ENCODE data around the gene PSMG4. TPM values are rescaled to one million over a fixed set of nuclear protein-coding genes. Genes with fewer than 3 reads are reported as not detected.

The PSMG4 gene
- total and polyA plus RNA-seq, 5 experiments from 2014 or later, result 39.2 to 69.4 (median 66.4) TPM

DNA sequence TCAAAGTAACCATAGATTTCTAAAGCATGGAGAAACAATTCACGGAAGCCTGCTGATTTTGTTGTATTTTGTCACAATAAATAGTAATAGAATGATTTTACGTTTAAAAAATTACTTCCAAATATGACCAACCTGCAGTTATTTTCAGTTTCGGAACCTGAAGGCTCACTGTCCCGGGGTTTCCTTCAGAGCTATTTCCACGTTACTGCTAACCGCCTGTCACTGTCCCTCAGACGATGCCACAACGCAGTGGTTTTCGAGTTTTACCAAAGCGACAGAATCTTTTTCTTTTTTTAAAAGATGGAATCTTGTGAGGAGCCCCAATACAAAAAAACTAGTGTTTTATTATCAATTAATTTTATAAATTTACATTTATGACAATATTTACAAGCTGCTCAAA, 40.5 kb downstream of the PSMG4 start:
- Mint-ChIP-seq H3K36me3 (peaks cover 0 to 6% (median 3%) of the 10 kb centered on the region in 3 donors), H3K27ac (no peak overlapping the region), H3K27me3 (peaks cover 0 to 12% (median 0%) of the 10 kb centered on the region in 5 donors), H3K4me1 (peaks cover 0 to 3% (median 0%) of the 10 kb centered on the region in 4 donors), H3K9me3 (peaks cover 0 to 5% (median 0%) of the 10 kb centered on the region in 9 donors), H3K4me3 (no peak overlapping the region)
- DNase-seq (no peak), ATAC-seq (no peak)
- POLR2A ChIA-PET, result no interaction called here

DNA sequence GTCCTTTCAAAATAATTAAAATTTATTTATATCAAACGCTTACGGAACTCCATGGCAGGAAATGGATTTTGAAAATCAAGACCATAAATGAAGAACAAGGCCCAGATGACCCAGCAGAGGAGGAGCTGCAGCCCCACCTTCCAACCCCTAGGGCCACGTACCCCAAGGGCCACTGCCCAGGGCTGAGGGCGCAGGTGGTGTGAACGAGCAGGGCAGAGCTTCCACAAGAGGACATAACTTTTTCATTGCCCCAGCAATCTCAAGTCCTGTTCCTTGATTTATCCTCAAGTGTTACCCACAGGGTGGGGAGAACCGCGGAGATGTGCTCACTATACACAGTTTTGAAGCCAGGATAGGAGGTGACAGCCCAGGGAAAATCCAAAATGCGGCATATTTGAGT, 42.8 kb downstream of the PSMG4 start:
- peaks cover 0 to 5% (median 0%) of the 10 kb centered on the region in 9 donors for H3K9me3 Mint-ChIP-seq
- ATAC-seq (no peak), DNase-seq (no peak)
- POLR2A ChIA-PET, result no interaction called here
- H3K4me3 Mint-ChIP-seq, result no peak overlapping the region
- H3K4me1 Mint-ChIP-seq, result no peaks in the 10 kb centered on the region
- H3K36me3 Mint-ChIP-seq, result peaks cover 3 to 6% (median 4%) of the 10 kb centered on the region in 3 donors
- peaks cover 0 to 16% (median 0%) of the 10 kb centered on the region in 5 donors for H3K27me3 Mint-ChIP-seq
- H3K27ac Mint-ChIP-seq, result no peak overlapping the region

DNA sequence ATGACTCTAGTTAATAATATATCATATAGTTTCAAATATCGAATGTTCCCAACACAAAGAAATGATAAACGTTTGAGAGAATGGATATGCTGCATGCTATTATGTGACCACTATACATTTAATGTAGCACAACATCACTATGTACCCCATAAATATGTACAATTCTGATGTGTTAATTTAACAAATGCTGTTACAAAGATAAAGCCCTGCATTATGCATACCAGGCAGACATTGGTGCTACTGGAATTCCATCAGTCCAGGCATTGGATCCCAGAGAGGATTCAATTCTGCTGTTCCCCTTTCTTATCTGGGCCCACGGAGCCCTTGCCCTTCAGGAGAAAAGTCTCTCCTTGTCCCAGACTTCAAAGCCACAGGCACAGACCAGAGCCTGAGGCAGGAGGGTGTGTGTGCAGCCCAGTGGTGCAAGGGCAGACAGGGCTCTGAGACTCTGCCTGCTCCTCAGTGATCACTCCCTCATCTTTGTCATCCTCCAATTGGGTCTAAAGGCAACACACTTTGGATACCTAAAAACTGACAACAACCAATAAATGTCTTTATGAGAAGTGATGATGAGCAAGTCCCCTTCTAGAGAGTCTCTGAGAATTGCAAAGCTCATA, 45.2 kb downstream of the PSMG4 start:
- Mint-ChIP-seq H3K36me3 (peaks cover 3 to 6% (median 4%) of the 10 kb centered on the region in 3 donors), H3K27me3 (peaks cover 0 to 19% (median 0%) of the 10 kb centered on the region in 5 donors), H3K4me1 (no peaks in the 10 kb centered on the region), H3K27ac (no peak overlapping the region), H3K9me3 (peaks cover 0 to 5% (median 0%) of the 10 kb centered on the region in 9 donors), H3K4me3 (no peak overlapping the region)
- ATAC-seq (no peak), DNase-seq (no peak)
- POLR2A ChIA-PET, result no interaction called here

DNA sequence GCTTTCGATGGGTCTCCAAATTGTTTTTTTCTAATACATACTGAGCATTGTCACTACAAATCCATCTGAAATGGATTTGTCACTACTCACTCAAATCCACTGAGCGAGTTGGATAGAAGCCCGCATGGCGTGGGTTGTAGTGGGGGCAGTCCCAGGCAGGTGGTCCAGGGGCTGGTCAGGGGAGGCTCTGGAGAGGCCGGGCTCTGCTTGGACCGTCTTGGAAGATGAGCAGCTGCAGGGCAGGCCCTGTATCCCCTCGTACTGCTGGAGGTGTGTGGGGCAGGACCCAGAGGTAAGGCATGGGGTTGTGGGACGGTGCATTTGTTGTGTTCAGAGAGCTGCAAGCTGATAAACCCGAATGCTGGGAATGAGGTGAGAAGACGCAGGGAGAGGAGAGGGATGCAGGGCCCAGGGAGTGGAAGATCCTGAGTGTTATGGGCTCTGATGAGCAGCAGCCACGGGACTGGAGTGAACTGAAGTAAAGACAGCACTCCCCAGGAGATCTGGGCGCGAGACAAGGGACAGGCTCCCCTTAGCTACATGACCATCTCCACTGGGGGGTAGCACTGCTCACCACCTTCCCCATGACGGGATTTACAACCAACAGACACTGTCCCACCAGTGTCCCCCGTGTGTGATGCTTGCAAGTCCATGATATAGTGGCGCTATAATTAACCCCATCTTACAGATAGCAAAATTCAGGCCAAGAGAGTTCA, 45.9 kb downstream of the PSMG4 start:
- H3K4me3 Mint-ChIP-seq, result no peak overlapping the region
- peaks cover 0 to 19% (median 0%) of the 10 kb centered on the region in 5 donors for H3K27me3 Mint-ChIP-seq
- no peak for DNase-seq
- peak overlapping the region in 1 of 10 donors; percentile 20 for H3K27ac Mint-ChIP-seq
- H3K36me3 Mint-ChIP-seq, result peaks cover 3 to 6% (median 4%) of the 10 kb centered on the region in 3 donors
- no peak for ATAC-seq
- peaks cover 0 to 5% (median 0%) of the 10 kb centered on the region in 9 donors for H3K9me3 Mint-ChIP-seq
- no peaks in the 10 kb centered on the region for H3K4me1 Mint-ChIP-seq
- POLR2A ChIA-PET, result no interaction called here

DNA sequence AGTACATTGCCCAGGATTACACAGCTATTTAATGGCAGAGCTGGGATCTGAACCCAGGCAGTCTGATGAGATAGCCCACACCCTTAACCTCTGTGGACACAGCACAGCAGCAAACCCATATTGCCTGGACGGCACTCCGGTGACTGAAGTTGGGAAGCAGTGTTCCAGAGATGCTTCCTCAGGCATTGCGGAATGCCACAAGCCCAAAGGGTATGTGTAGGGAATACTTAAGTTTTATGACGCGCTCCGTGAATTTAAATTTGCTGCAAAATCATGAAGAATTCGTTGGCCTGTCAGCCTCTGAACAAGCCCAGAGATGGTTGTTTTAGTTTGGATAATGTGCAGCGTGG, 46.4 kb downstream of the PSMG4 start:
- H3K9me3 Mint-ChIP-seq, result peaks cover 0 to 5% (median 0%) of the 10 kb centered on the region in 9 donors
- no peaks in the 10 kb centered on the region for H3K4me1 Mint-ChIP-seq
- DNase-seq (no peak), ATAC-seq (no peak)
- peaks cover 3 to 6% (median 4%) of the 10 kb centered on the region in 3 donors for H3K36me3 Mint-ChIP-seq
- POLR2A ChIA-PET, result no interaction called here
- no peak overlapping the region for H3K4me3 Mint-ChIP-seq
- no peak overlapping the region for H3K27ac Mint-ChIP-seq
- H3K27me3 Mint-ChIP-seq, result peaks cover 0 to 19% (median 0%) of the 10 kb centered on the region in 5 donors

DNA sequence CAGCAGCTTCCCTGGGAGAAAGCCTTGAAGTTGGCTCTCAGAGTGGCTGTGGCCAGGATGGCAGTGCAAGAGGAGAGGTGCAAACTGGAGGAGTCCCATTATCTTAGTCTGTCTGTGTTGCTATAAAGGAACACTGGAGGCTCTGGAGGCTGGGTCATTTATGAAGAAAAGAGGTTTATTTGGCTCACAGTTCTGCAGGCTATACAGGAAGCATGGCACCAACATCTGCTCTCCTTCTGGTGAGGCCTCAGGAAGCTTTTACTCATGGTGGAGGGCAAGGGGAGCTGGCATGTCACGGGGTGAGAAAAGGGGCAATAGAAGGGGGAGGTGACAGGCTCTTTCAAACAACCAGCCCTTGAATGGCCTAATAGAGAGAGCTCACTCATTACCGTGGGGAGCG, 47.1 kb downstream of the PSMG4 start:
- Mint-ChIP-seq H3K4me3 (no peak overlapping the region), H3K4me1 (no peaks in the 10 kb centered on the region), H3K9me3 (peaks cover 0 to 5% (median 0%) of the 10 kb centered on the region in 9 donors), H3K36me3 (peaks cover 3 to 6% (median 4%) of the 10 kb centered on the region in 3 donors), H3K27ac (no peak overlapping the region), H3K27me3 (peaks cover 0 to 16% (median 0%) of the 10 kb centered on the region in 5 donors)
- ATAC-seq, result no peak
- POLR2A ChIA-PET, result no interaction called here
- no peak for DNase-seq

DNA sequence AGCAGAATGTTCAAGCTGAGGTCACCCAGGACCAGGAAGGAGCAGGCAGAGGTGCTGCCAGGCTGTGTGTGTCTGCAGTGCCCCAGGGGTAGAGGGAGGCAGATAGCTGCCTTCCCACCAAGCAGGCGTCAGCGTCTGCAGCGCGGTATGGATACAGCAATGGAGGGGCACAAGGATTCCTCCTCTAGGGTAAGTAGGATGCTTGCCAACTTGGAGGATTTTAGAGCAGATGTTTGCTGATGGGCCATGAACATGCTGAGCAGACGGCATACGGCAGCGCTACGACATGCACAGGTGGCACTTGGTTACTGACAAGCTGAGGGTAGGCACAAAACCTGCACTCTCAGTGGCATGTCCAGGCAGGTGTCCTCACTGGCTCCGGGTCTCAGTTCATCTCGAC, 48.1 kb downstream of the PSMG4 start:
- POLR2A ChIA-PET, result interaction anchor here (0.6 kb wide), 1 partner anchor 47 kb away, joined by 8 read pairs; no protein-coding TSS in a partner anchor
- Mint-ChIP-seq H3K9me3 (peaks cover 0 to 5% (median 0%) of the 10 kb centered on the region in 9 donors), H3K27ac (no peak overlapping the region), H3K4me1 (no peaks in the 10 kb centered on the region), H3K4me3 (no peak overlapping the region), H3K36me3 (peaks cover 3 to 6% (median 4%) of the 10 kb centered on the region in 3 donors), H3K27me3 (peaks cover 0 to 16% (median 0%) of the 10 kb centered on the region in 5 donors)
- no peak for DNase-seq
- ATAC-seq, result no peak

DNA sequence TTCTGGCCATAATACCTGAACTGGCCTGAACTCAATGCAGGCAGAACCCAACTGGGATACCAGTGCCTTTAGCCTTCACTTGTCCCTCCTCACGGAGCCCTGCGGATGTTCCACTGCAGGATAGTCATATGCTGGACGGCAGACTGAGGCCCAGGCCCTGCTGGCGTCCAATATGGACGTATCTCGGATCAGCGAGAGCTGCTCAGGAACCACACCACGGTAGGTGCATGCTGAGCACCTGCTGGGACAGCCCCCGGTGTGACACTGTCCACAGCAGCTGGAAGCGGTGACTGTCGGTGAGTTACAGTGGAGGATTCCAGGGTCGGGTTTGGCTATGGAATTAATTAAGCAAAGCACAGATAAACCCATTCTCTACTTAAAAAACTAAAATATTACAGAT, 48.7 kb downstream of the PSMG4 start:
- peaks cover 3 to 6% (median 4%) of the 10 kb centered on the region in 3 donors for H3K36me3 Mint-ChIP-seq
- H3K27me3 Mint-ChIP-seq, result peaks cover 0 to 16% (median 0%) of the 10 kb centered on the region in 5 donors
- H3K4me1 Mint-ChIP-seq, result no peaks in the 10 kb centered on the region
- H3K4me3 Mint-ChIP-seq, result no peak overlapping the region
- H3K27ac Mint-ChIP-seq, result no peak overlapping the region
- ATAC-seq (no peak), DNase-seq (no peak)
- H3K9me3 Mint-ChIP-seq, result peaks cover 0 to 5% (median 0%) of the 10 kb centered on the region in 9 donors
- POLR2A ChIA-PET, result no interaction called here

DNA sequence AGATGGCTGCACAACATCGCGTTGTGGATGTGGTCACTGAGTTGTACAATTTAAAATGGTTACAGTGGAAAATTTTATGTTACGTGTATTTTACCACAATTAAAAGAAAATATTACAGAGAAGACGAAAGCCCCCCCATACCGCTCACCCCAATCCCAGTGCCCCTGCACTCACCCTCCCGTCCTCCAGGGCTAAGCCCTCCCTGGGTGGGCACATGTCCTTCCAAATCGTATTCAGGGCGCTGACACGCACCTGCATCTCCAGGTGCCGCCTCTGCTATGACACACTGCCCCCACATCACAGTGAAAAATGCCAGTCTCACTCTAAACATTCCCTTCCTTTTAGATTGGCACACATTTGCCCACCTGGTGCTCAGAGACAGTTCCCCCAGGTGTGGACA, 49.4 kb downstream of the PSMG4 start:
- Mint-ChIP-seq H3K4me3 (no peak overlapping the region), H3K36me3 (peaks cover 3 to 6% (median 4%) of the 10 kb centered on the region in 3 donors), H3K9me3 (peaks cover 0 to 3% (median 0%) of the 10 kb centered on the region in 9 donors), H3K4me1 (no peaks in the 10 kb centered on the region), H3K27me3 (peaks cover 0 to 10% (median 0%) of the 10 kb centered on the region in 5 donors), H3K27ac (no peak overlapping the region)
- no peak for ATAC-seq
- POLR2A ChIA-PET, result no interaction called here
- no peak for DNase-seq

DNA sequence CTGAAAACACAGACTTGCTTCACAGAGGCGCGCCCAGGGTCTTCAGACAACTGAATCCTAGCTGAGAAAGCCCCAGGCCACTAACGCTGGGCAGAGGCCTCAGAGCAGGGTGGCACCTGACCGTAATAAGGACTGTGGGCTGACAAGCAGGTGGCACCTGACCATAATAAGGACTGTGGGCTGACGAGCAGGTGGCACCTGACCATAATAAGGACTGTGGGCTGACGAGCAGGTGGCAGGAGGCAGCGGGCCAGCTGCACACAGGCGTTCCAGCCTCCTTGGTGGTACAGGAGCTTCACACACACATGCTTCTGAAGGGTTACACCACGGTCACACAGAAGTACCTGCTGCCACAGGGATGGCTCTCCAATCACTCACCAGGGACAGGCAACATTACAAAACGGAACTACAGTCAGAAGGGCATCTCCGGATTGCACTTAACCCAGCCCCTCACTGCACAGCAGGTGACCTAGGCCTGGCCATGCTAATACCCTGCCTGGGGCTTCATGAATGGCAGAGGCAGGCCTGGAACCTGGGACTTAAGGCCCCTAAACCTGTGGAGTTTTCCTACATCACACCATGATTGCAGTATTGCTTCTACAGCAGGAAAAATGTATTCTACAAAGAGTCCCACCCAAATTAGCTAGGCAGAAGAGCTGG, 50.8 kb downstream of the PSMG4 start:
- DNase-seq (no peak), ATAC-seq (no peak)
- Mint-ChIP-seq H3K27me3 (peaks cover 0 to 7% (median 0%) of the 10 kb centered on the region in 5 donors), H3K36me3 (peaks cover 0 to 4% (median 0%) of the 10 kb centered on the region in 3 donors), H3K27ac (no peak overlapping the region), H3K4me3 (no peak overlapping the region), H3K4me1 (no peaks in the 10 kb centered on the region), H3K9me3 (peaks cover 0 to 3% (median 0%) of the 10 kb centered on the region in 9 donors)
- POLR2A ChIA-PET, result no interaction called here

DNA sequence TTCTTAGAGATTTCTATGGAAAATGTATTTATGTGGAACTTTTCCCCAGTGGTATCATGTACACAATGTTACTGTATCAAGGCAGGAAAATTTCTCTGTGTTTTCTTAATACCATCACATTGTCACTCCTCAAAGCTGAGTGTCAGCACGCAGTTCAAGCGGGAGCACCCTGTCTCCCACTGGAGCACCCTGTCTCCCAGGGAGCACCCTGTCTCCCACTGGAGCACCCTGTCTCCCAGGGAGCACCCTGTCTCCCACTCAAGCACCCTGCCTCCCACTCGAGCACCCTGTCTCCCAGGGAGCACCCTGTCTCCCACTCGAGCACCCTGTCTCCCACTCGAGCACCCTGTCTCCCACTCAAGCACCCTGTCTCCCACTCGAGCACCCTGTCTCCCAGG, 51.3 kb downstream of the PSMG4 start:
- ATAC-seq (no peak), DNase-seq (no peak)
- no peaks in the 10 kb centered on the region for H3K4me1 Mint-ChIP-seq
- H3K27me3 Mint-ChIP-seq, result peaks cover 0 to 9% (median 0%) of the 10 kb centered on the region in 5 donors
- H3K4me3 Mint-ChIP-seq, result no peak overlapping the region
- POLR2A ChIA-PET, result no interaction called here
- H3K36me3 Mint-ChIP-seq, result peaks cover 0 to 3% (median 0%) of the 10 kb centered on the region in 3 donors
- no peak overlapping the region for H3K27ac Mint-ChIP-seq
- no peaks in the 10 kb centered on the region for H3K9me3 Mint-ChIP-seq

DNA sequence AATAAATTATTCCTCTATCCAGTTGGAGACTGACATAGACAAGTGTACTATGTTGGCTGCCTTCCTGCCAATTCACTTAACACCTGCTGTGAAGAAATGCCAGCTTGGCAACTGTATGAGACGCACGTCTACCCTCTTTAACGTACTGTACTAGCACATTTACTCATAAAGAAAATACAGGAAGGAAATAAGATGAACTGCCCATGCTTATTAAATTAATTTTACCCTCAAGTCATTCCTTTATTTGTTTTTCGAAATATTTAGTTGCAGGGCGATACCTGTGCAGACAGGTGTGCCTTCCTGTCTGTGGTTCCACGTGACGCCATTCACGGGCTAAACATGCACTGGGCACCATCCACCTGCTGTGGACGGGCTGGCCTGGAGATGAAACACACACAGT, 52.0 kb downstream of the PSMG4 start:
- Mint-ChIP-seq H3K4me1 (no peaks in the 10 kb centered on the region), H3K27ac (peak overlapping the region in 1 of 10 donors; percentile 70), H3K27me3 (peaks cover 0 to 6% (median 0%) of the 10 kb centered on the region in 5 donors), H3K4me3 (no peak overlapping the region), H3K36me3 (no peaks in the 10 kb centered on the region), H3K9me3 (no peaks in the 10 kb centered on the region)
- POLR2A ChIA-PET, result no interaction called here
- no peak for ATAC-seq
- no peak for DNase-seq

DNA sequence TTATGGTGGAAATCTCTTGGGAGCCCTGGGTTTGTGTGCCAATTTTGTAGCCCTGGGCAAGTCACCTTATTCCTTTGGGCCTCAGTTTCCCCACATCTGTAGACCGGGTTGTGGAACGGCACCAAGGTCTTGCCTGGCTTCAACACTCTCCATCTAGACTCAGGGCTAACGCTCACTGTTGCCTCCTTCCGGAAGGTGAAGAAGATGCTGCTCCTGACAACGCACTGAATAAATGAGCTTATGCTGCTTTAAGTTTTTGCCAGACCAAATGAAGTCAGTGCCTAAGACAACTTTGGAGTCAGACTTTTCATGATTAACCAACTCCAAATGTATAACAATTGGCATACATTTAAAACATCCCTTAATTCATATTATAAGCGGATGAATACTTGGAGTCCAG, 53.1 kb downstream of the PSMG4 start:
- DNase-seq (no peak), ATAC-seq (no peak)
- Mint-ChIP-seq H3K27me3 (peaks cover 0 to 6% (median 0%) of the 10 kb centered on the region in 5 donors), H3K4me3 (no peak overlapping the region), H3K27ac (no peak overlapping the region), H3K36me3 (no peaks in the 10 kb centered on the region), H3K9me3 (no peaks in the 10 kb centered on the region), H3K4me1 (peaks cover 0 to 2% (median 0%) of the 10 kb centered on the region in 4 donors)
- POLR2A ChIA-PET, result no interaction called here

Measured in naive thymus-derived CD8-positive, alpha-beta T cell (primary cell).